ENCODE measurements around the gene FCER1G. TPM values are rescaled to one million over a fixed set of nuclear protein-coding genes. Genes with fewer than 3 reads are reported as not detected.
"Not testable (repeated sequence)": the region's sequence is repeated elsewhere in the genome, so short reads cannot be mapped to it uniquely, and the experiment has no call there.

The FCER1G gene
- total and polyA plus RNA-seq, 2 of the 8 experiments (the other 6 are each of a cell fraction or from before 2014, with no cell fraction given), result 1.6 TPM; not detected in 1

DNA sequence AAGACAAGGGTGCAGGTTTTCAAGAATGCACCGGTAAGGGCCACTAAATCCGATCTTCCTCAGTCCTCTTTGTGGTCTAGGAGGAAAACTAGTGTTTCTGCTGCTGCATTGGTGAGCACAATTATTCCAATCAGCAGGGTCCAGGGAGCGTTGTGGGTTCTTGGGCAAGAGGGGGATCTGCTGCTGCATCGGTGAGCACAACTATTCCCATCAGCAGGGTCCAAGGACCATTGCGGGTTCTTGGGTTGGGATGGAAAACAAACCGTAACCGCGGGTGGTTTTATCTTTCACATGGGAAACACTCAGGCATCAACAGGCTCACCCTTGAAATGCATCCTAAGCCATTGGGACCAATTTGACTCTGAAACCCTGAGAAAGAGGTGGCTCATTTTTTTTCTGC lies 36.5 kb downstream of the FCER1G start (continued):
- TF ChIP-seq BCL11A (IDR thresholded peaks at IDR 0.05; ENCODE audit: low read depth in 2 of 2, low read length in 2 of 2) (no peak), CBX8 (IDR thresholded peaks at IDR 0.05; ENCODE audit: borderline replicate concordance, low read depth, low read length) (no peak), RXRA (IDR thresholded peaks at IDR 0.05; ENCODE audit: insufficient read depth, low read depth, low read length) (no peak), YY1 (IDR thresholded peaks at IDR 0.05; ENCODE audit: low read depth, low read length) (no peak), CHD2 (IDR thresholded peaks at IDR 0.05; ENCODE audit: low read length) (no peak)

DNA sequence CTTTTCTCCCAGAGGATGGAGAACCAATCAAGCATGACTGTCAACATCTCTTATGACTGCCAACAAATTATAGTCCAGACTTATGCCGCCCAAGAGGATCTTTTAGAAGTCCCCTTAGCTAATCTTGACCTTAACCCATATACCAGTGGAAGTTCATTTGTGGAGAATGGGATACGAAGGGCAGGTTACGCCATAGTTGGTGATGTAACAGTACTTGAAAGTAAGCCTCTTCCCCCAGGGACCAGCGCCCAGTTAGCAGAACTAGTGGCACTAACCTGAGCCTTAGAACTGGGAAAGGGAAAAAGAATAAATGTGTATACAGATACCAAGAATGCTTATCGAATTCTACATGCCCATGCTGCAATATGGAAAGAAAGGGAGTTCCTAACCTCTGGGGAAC lies 40.2 kb downstream of the FCER1G start:
- H3K27me3 ChIP-seq (replicated peaks in 1 of 4; ENCODE audit: control insufficient read depth in 3 of 4, extremely low read depth in 1 of 4, insufficient read depth in 3 of 4, low read length in 3 of 4), result peaks cover 7 to 20% (median 18%) of the 10 kb centered on the region in 4 experiments
- H3K4ac ChIP-seq (replicated peaks; ENCODE audit: insufficient read length, low read depth, low read length); H2BK120ac ChIP-seq (replicated peaks; ENCODE audit: low read depth, low read length); H2BK20ac ChIP-seq (ENCODE audit: low read length); H4K91ac ChIP-seq (replicated peaks; ENCODE audit: insufficient read length, low read length); H2AFZ ChIP-seq (ENCODE audit: low read length); H3K9ac ChIP-seq (replicated peaks in 1 of 4; ENCODE audit: extremely low read depth in 1 of 4, low read depth in 3 of 4, low read length in 3 of 4); H2BK12ac ChIP-seq (ENCODE audit: low read depth, low read length); H3K79me1 ChIP-seq (ENCODE audit: low read depth, low read length); H4K8ac ChIP-seq (ENCODE audit: extremely low read depth, insufficient read depth, low read length); H3K4me3 ChIP-seq (ENCODE audit: extremely low read depth in 1 of 4, insufficient read depth in 2 of 4, low read depth in 3 of 4, low read length in 4 of 4); H3K27ac ChIP-seq (ENCODE audit: low read depth, low read length); H2AK5ac ChIP-seq (ENCODE audit: low read depth, low read length); H2BK15ac ChIP-seq (ENCODE audit: low read length); H4K20me1 ChIP-seq (replicated peaks in 1 of 2; ENCODE audit: control insufficient read depth in 1 of 2, insufficient read depth in 2 of 2, low read length in 2 of 2); DNase-seq (ENCODE audit: low read depth in 1 of 2, low spot score in 2 of 2); H3K36me3 ChIP-seq (ENCODE audit: control insufficient read depth in 2 of 4, insufficient read depth in 4 of 4, low read length in 3 of 4); H3K4me2 ChIP-seq (ENCODE audit: insufficient read depth in 1 of 2, low read depth in 2 of 2, low read length in 2 of 2); H3K18ac ChIP-seq (ENCODE audit: extremely low read depth, low read length); H4K5ac ChIP-seq (ENCODE audit: insufficient read length, low read depth, low read length); H3K79me2 ChIP-seq (ENCODE audit: control insufficient read depth in 1 of 2, insufficient read depth in 2 of 2, low read length in 2 of 2); H3K23me2 ChIP-seq (ENCODE audit: low read depth, low read length); POLR2A ChIA-PET (ENCODE audit: partially characterized antibody); H3K23ac ChIP-seq (ENCODE audit: insufficient read length); H3K56ac ChIP-seq (replicated peaks; ENCODE audit: insufficient read length, low read depth, low read length); FAIRE-seq; H2BK5ac ChIP-seq (ENCODE audit: low read depth, low read length); H3K4me1 ChIP-seq (replicated peaks in 1 of 4; ENCODE audit: control insufficient read depth in 3 of 4, insufficient read depth in 4 of 4, low read length in 3 of 4); H3K14ac ChIP-seq (ENCODE audit: insufficient read length): not testable (repeated sequence)
- 83% methylated on average over 5 of the region's 5 CpGs; no CpG with 5 or more reads in 1 of the 2 experiments for WGBS, 2 experiments (ENCODE audit: extremely low coverage in 1 of 2, insufficient coverage in 1 of 2, insufficient read length in 1 of 2, insufficient replicate concordance in 2 of 2, low coverage in 1 of 2, low lambda C conversion rate in 2 of 2, missing lambda C conversion rate in 1 of 2)
- CTCF ChIA-PET (ENCODE audit: partially characterized antibody), result interaction anchor here (3.2 kb wide), 1 partner anchor 35 kb away, joined by 10 read pairs; no protein-coding TSS in a partner anchor
- peaks cover 11 to 12% of the 10 kb centered on the region in 2 experiments for H3K9me3 ChIP-seq (ENCODE audit: insufficient read depth in 2 of 2, low read depth in 1 of 2, low read length in 1 of 2)
